GM12891 (cell line): ENCODE results near the gene SLC27A1.
"Not testable (repeated sequence)": the region's sequence is repeated elsewhere in the genome, so short reads cannot be mapped to it uniquely, and the experiment has no call there.

Experiments
- POLR2A ChIP-seq: IDR thresholded peaks from 2 replicates; pipeline ENCODE4 v1.6.1; 2011; ENCODE audit warnings: low read depth, low read length, control low read depth
- TAF1 ChIP-seq: IDR thresholded peaks from 2 replicates; pipeline ENCODE4 v1.6.1; 2011; ENCODE audit warnings: low read depth, low read length, control low read depth

- not testable (repeated sequence) for TF ChIP-seq POLR2A, TAF1
These were observed 4.8 kb downstream of the SLC27A1 start for GRCh38 chr19:17475011-17475540.
